Measurements from ENCODE around the gene FAM135A. TPM values are rescaled to one million over a fixed set of nuclear protein-coding genes. Genes with fewer than 3 reads are reported as not detected.
A peak's percentile ranks its signal among the peaks of the same experiment; 100 is the strongest.

Gene FAM135A
- total and polyA plus RNA-seq, 2 of the 13 experiments (the other 11 are each of a cell fraction or from before 2014, with no cell fraction given) = 26.9 to 31.5 TPM

GRCh38 chr6:70503813-70504465 is 90.6 kb downstream of the FAM135A start (continued):
- TF ChIP-seq MAFF (IDR thresholded peaks at IDR 0.05; ENCODE audit: low read depth, low read length) = peak; percentile 63
- TF ChIP-seq ZNF292 (CRISPR knock-in tag; IDR thresholded peaks at IDR 0.05; ENCODE audit: borderline replicate concordance, low read depth) = no peak
- no peak for TF ChIP-seq SNAPC5 (CRISPR knock-in tag; IDR thresholded peaks at IDR 0.05; ENCODE audit: borderline replicate concordance)
- TF ChIP-seq MAFK (conservative IDR thresholded peaks at IDR 0.05 in 1 of 2, IDR thresholded peaks at IDR 0.05 in 1 of 2; ENCODE audit: low read length in 2 of 2) = peak; percentile 76 to 81
- TF ChIP-seq HIVEP1 (CRISPR knock-in tag; IDR thresholded peaks at IDR 0.05) = no peak
- no peak for TF ChIP-seq CTCF (CRISPR knock-in tag; IDR thresholded peaks at IDR 0.05)
- no peak for TF ChIP-seq SOX13 (IDR thresholded peaks at IDR 0.05)
- no peak for TF ChIP-seq SOX13 (CRISPR knock-in tag; conservative IDR thresholded peaks at IDR 0.05 in 1 of 2, IDR thresholded peaks at IDR 0.05 in 1 of 2)
- TF ChIP-seq, protein P1, sequence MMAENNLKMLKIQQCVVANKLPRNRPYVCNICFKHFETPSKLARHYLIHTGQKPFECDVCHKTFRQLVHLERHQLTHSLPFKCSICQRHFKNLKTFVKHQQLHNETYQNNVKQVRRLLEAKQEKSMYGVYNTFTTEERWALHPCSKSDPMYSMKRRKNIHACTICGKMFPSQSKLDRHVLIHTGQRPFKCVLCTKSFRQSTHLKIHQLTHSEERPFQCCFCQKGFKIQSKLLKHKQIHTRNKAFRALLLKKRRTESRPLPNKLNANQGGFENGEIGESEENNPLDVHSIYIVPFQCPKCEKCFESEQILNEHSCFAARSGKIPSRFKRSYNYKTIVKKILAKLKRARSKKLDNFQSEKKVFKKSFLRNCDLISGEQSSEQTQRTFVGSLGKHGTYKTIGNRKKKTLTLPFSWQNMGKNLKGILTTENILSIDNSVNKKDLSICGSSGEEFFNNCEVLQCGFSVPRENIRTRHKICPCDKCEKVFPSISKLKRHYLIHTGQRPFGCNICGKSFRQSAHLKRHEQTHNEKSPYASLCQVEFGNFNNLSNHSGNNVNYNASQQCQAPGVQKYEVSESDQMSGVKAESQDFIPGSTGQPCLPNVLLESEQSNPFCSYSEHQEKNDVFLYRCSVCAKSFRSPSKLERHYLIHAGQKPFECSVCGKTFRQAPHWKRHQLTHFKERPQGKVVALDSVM (CRISPR knock-in tag; IDR thresholded peaks at IDR 0.05) = no peak
- TF ChIP-seq SKI (IDR thresholded peaks at IDR 0.05; ENCODE audit: partially characterized antibody) = no peak
